Stromal cell of bone marrow (primary cell): ENCODE measurements around the gene SMARCB1.

Source experiments
- DNase-seq: peaks from one replicate; pipeline ENCODE4 v3.0.0-alpha.2; 2012; ENCODE audit warnings: low read depth

SMARCB1 gene

GRCh38 chr22:23762842-23763578 is 23.8 kb upstream of the SMARCB1 start, which contains the start of gene C22orf15:
TSS of gene C22orf15 (plus strand) at chr22:23762990. CDS start at chr22:23763307, 317 bp downstream.
- no peak for DNase-seq

GRCh38 chr22:23763579-23763945 is 23.2 kb upstream of the SMARCB1 start:
- DNase-seq = no peak

GRCh38 chr22:23763954-23764353 is 22.8 kb upstream of the SMARCB1 start:
- no peak for DNase-seq

- DNase-seq = no peak
These were observed 21.6 kb upstream of the SMARCB1 start for GRCh38 chr22:23764899-23765881.

DNA sequence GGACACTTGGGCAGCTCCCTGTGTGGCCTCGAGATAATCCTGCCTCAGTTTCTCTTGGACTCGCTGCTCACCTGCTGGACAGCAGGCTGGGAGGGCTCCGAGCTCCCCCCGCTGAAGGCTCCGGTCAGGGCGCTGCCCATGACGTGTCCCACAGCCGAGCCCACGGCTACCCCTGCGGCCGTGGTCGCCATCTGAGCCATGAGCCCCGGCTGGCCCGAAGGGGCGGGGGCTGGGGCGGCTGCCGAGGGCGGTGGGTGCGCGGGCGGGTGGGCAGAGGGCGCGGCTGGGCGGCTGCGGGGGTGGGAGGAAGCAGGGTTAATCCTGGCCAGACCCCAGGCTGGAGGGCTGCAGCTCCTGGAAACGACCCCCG is 19.5 kb upstream of the SMARCB1 start:
- DNase-seq = no peak

DNA sequence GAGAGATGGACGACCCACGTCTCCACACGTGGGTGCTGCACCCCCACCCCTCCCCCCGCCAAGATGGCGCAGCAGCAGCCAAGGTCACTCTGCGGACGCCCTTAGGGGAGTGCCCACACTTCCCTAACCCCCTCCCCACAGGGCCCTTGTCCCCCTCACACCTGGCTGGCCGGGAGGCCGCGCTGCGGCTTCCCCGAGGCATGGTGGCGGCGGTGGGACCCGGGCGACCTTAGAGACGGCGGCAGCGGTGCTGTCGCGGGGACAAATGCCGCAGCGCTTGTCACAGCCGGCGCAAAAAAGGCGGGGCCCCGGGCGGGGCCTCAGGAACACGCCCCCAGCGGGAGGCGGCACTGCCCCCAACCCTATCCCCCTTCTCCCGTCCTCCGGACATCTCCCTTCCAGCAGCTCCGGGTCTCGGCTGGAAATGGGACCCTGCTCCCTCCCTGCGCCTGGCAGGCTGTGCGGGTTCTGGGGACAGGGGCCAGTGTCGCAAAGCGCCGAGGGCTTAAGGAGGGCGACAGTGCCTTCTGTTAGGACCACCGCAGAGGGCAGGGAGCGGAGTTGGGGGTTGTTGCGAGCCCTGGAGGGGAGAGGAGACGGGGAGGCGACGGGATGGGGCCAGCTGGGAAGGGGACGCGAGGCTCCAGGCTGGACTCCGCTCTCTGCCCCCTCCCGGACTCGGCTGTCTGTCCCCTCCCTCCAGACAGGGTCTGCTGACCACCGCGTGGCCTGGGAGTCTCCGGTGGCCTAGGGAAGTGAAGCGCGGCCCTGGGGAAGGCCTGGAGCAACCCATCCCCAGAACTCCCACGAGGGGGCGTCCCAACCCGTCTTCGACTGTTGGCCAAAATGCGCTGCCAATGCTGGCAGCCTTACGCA is 18.9 kb upstream of the SMARCB1 start, which contains the start of gene CHCHD10:
Gene CHCHD10 (minus strand): TSS at position 300 of the 876 bp plus-strand sequence. CDS start 98 bp downstream, at position 202.
- no peak for DNase-seq

DNA sequence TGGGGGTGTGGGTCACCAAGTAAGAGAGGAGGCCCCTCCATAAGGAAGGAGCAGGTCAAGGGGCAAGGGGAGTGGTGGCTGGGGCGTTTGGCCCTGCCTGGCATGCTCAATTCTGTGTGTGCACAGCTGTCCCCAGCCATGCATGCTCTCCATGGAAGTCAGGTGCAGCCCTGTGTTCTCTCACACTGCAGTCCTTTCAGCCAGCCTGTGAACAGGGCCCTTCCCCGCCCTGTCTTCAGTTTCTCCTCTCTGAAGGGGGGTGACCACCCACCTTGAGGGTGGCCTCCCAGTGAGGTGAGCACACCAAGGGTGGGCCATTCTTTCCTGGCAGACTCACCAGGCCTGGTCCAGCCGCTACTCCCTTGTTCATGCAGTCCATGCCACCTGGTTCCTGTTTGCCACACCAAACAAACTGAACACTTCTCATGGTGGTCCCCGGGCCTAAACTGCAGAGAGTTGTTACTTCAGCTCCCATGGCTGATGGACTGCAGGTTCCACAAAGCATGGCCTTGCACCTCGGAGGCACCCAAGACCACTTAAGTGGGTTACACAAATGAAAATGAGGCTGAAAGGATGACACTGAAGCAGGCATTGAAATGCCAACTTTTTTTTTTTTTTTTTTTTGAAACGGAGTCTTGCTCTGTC is 17.3 kb upstream of the SMARCB1 start:
- no peak for DNase-seq

DNA sequence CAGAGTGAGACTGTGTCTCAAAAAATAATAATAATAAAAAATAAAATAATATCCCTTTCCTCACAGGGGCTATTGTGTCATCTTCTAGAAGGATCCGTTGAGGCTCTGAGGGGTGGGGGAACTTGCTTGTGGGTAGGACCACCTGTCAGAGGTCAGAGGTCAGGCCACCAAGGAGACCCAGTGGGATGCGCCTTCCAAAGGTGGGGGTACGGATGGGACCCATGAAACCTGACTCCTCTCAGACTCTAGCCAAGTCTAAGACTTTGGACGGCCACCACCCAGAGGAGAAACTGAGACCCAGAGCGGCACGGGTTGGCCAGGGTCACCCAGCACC is 14.5 kb upstream of the SMARCB1 start:
- DNase-seq = no peak

- no peak for DNase-seq
These were observed 13.9 kb upstream of the SMARCB1 start, which contains the start of gene MMP11 for GRCh38 chr22:23772649-23773473. TSS of gene MMP11 (plus strand) at chr22:23772849. CDS start at chr22:23772871, 22 bp downstream.

GRCh38 chr22:23773483-23774113 is 13.2 kb upstream of the SMARCB1 start:
- no peak for DNase-seq

GRCh38 chr22:23774114-23774921 is 12.4 kb upstream of the SMARCB1 start:
- DNase-seq = no peak

DNA sequence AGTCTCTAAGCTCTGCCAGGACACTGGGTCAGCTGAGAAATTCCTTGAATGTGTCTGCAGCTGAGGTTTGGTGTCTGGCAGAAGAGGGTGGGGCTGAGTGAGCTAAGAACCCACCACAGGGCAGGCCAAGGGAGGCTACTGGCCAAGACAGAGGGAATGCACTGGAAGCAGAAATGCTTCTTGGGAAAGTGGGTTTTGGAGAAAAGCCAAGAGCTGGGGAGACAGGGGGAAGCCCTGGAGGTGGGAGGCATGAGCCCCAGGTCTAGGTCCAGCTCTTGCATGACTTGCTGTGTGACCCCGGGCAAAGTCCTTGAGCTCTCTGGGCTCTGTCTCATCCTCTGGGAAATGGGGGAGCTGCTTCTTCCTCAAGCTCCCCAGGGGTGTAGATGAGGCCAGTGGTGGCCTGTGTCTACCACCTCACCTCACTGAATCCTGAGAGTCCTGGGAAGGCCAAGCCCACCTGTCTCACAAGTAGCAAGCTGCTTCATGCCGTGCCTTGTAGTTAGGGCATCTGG is 11.8 kb upstream of the SMARCB1 start:
- DNase-seq = no peak

- no peak for DNase-seq
These were observed 10.9 kb upstream of the SMARCB1 start for GRCh38 chr22:23775779-23776375.

DNA sequence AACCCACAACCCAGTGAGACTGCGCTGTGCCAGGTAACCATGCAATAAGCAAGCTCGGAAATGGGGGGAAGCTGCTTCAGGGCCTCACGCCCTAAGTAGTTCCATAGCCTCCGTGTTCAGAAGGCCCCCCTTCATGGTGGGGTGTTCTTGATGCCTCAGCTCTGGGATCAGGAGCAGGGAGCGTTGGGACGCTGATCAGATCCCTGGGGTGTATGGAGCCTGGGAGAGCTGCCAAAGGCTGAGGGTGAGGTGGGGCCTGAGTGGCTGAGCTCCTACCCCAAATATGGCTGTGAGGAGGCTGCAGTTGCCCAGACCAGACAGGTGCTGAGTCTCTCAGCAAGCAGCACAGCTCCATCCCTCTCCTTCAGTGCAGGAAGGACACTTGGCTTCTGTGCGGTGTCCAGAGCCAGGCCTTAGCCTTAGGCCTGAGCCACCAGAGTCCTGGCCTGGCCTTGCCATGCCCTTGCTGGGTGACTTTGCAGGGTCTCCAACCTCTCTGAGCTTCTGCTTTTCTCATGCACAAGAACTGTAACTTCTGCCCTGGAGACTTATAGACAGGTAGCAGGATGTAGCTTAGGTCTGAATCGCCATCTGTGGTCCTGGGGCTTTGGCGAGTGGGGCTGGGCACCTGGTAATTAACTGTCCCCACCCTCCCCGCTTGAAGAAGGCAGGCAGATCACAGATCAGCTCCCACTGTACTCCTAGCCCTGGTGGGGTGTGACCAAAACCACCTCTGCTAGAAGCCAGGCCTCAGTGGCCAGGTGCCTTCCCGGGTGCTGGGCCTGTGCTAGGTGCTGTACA is 8.8 kb upstream of the SMARCB1 start:
- no peak for DNase-seq

DNA sequence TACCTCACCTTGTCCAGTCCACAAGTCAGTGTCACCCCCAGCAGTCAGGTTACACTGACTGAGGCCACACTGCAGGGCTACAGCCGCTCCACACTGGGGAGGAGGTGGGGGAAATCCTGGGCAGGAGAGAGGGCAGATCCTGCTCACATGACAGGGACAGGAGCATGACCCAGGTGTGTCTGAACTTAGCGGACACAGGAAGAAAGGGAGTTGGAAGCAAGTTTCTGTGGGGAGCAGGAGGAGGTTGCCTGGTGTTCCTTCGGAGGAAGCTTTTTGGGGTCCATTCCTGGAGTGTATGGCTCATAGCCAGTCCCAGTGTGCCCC is 8.2 kb upstream of the SMARCB1 start:
- DNase-seq = no peak

DNA sequence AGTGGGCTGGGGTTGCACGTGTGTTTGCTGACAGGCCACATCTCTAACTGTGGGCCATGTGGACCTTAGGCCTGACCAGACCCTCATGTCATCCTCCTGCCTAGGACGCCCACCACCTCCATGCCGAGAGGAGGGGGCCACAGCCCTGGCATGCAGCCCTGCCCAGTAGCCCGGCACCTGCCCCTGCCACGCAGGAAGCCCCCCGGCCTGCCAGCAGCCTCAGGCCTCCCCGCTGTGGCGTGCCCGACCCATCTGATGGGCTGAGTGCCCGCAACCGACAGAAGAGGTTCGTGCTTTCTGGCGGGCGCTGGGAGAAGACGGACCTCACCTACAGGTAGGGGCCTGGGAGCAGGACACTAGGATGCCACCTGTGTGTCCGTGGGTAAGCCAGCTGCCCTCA is 7.7 kb upstream of the SMARCB1 start:
- DNase-seq = no peak

GRCh38 chr22:23779731-23780130 is 7.0 kb upstream of the SMARCB1 start:
- no peak for DNase-seq
